Stimulated activated CD8-positive, alpha-beta memory T cell treated with anti-CD3 and anti-CD28 coated beads, Interleukin-12 subunit alpha, Interleukin-12 subunit beta, amount 100 ng/mL, for 24 hours (primary cell): ENCODE results near the gene ADORA1.

Experiments
- DNase-seq: peaks from one replicate; pipeline ENCODE4 v3.0.0-alpha.2; 2020; ENCODE audit errors: extremely low read depth

ADORA1 gene

DNA sequence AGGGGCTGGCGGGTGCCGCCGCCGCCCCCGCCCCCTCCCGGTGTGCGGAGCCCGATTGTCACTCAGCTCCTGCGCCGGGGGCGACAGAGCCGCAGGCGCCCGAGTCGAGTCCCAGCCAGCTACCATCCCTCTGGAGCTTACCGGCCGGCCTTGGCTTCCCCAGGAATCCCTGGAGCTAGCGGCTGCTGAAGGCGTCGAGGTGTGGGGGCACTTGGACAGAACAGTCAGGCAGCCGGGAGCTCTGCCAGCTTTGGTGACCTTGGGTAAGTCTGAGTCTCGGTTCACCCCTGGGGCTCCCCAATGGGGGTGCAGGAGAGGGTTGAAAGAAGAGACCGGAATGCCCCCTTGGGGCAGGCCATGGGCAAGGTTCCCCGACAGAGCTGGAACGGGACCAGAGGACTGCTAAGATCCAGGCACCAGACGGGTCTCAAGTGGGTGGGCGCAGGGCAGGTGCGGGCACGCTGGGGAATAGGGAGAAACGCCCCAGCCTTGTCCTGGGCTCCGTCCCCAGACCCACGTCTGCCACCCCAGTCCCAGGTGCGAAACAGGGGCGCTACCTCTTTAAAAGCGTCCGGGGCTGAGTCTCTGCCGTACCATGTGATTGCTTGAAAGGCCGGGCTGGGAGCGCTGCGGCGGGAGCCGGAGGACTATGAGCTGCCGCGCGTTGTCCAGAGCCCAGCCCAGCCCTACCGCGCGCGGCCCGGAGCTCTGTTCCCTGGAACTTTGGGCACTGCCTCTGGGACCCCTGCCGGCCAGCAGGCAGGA, at the start of gene ADORA1:
TSS of gene ADORA1 (plus strand) at position 61 of the 765 bp plus-strand sequence. CDS start 1,116 bp downstream, outside the sequence.
- DNase-seq = no peak

DNA sequence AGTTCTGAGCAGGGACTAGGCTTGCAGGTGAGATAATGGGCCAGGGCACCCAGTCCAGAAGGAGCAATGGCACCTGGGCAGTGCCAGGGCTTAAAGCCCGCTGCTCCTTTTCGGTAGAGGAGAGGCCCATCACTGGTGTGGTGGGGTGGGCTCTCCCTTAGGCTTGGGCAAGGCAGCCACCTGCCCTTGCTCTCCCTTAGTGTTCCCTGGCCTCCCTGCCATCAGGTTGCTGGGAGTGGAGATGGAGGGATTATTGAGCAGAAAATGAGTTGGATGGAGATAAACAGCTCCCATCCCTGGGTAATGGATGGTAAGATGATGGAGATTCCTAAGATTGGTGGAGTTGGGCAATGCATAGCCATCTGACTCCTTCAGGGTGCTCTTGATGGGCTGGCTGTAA, 49.6 kb upstream of the ADORA1 start:
- no peak for DNase-seq

DNA sequence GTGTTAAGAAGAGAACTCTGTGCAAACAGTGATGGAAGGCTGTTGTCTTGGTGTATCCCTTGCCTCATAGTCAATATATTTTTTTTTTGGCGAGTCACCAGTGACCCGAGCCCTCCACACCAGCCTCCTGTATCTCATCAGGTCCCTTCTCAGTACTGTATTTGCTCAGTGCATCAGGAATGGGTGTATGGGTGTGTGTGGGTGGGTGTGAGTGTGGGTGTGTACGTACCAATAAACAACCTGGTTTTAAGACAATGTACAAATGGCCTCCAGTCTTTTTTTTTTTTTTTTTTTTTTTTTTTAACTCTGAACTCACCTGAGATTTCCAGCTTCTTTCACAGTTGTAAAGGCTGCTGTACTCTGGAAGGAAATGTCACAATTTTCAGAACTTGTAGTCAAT, 49.0 kb upstream of the ADORA1 start:
- DNase-seq = no peak

GRCh38 chr1:203080456-203080855, 47.1 kb upstream of the ADORA1 start:
- DNase-seq = no peak

DNA sequence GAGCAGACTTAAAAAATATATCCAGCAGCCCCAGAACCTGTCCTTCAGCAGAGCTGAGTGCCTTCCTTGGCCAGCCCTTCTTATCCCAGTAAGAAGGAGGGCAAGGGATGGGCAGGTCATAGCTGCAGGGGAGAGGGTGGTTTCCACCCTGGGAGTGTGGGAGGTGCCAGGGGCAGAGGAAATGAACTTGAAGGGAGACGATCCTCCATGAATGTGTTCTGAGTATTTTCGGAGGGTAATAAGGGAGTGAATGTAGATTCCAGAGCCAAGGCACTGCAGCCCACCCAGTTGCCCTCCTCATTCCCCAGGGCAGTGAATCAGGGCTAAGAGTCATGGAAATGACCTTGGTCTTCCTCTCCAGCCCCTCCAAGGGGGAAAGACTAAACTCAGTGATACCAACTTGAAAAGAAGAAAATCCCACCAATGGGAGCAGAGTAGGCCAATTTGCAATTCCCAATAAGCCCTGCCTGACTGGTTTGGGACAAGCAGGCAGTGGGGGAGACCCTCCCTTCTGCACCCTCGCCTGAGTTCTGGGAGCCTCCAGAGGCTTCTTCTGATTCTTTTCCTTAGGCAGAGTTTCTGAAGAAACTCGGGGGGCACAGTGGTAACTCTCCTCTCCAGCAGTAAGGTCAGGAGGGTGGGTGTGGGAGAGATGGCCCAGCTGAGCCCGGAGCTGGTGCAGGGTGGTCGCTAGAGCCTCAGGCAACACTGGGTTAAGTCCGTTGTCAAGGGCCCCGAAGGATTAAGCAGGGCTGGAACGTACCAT, 45.9 kb upstream of the ADORA1 start:
- no peak for DNase-seq

DNA sequence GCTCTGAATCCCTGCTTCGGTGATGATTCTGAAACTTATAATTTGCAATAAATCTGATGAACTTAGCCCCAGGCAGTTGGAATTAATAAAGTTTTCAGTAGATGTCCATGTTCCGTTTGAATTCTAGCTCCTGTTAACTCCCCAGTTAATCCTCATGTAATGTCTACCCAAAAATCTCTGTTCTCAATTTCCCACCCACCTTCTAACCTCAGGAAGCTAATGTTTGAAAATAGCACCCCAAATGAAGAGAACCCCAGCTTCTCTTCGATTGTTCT, 45.4 kb upstream of the ADORA1 start:
- no peak for DNase-seq

DNA sequence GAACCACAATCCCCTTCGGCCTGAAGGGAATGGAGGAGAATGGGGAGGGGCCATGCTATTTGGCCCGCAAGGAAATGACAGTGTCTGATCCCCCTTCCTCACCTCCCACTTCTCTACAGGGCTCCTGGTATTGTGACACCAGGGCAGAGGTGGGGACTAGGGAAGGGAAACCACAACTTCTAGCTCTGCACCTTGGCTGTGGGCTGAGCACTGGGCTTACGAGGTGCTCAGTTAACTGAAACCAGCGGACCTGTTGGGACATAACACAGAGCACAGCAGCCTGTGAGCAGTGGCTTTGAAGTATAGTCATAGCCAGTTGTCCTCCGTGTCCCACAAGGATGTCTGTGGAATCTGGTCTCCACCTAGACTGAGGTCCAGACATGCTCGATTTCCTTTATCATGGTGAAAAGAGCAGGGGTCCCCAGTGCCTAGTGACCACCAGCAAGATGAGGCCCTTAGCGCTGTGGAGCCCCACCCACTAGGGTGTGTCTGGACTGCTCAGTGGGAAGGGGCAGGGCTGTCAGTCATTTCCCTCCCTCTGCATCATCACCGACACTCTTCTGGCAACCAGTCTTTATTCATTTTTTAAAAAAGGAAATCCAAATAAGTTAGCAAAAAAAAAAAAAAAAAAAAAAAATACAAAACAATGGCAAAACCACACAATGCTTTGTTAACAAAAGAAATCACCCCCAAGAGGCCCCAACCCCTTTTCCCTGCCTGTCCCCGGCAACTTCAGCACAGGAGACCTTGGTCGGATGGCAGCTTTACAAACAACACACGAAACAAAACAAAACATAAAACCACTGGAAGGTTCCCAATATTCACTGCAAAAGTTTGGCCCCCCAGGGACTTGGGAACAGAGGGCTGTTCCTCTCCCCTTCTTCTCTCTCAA, 44.7 kb upstream of the ADORA1 start:
- no peak for DNase-seq

GRCh38 chr1:203083463-203083921, 44.0 kb upstream of the ADORA1 start:
- DNase-seq = no peak

DNA sequence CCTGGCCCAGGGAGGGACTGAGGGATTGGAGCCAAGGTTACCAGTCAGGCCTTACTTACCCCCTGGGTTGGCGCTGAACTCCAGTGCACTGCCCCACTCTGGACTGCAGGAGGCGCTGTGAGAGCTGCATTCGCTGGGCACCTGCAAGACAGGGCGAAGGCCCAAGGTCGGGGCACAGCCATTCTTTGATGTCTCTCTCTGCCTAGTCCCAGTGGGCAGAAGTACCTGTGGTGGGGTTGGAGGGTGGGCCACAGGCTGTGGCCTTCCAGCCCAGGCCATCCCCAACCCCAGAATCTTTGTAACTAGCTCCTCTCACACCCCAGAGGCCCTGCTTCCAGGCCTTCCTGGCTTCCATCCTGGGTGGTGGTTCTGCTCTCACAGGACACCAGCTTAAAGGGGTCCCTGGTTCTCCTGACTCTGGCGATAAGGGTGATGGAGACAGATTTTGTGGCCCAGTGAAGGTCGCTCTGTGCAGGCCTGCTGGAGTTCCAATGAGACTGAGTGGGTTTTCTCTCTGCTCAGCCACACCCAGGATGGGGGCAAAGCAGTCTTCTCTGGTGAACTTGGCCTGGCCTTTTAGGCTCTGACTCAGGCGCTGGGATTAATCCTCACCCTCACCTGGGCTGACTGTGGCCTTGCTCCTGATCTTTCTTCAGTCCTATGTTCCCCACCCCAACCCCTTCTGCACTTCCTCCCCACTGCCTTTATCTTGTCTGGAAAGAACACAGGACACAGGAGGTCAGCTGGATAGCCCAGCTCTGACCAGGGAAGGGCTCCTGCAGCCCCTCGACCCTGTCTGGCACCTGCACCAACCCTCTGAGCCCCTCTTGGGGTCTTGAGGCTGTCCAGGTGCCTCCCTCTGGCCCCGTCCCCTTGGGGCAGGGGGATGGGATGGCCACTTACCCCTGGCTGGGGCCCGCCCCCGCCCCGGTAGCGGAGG, 42.7 kb upstream of the ADORA1 start:
- no peak for DNase-seq

- no peak for DNase-seq
These were observed 41.8 kb upstream of the ADORA1 start, which contains the start of gene MYOG for GRCh38 chr1:203085528-203086406. Gene MYOG (minus strand): TSS chr1:203086012. CDS start chr1:203085961, 51 bp downstream.

GRCh38 chr1:203086992-203087763, 40.3 kb upstream of the ADORA1 start:
- DNase-seq = no peak

DNA sequence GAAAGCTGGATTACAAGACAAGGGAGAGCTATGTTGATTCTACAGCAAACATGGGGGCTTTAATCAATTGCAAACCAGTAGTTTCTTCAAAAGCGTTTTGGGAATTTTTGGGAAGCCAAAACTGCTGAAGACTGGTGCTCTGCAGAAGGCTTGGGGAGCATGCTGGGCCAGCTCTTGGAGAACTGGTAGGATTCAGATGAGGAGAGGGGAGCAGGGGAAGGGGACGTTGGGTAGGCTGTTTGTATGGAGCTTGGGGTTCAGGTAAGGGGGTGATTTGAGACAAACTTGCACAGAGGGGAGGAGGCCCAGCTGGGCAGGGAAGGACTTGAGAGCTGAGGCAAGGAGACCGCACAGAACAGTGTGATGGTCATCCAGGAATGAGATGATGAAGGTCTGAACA, 39.1 kb upstream of the ADORA1 start:
- DNase-seq = no peak

GRCh38 chr1:203089001-203089650, 38.4 kb upstream of the ADORA1 start:
- DNase-seq = no peak

GRCh38 chr1:203089651-203090045, 37.9 kb upstream of the ADORA1 start:
- DNase-seq = no peak

- no peak for DNase-seq
These were observed 36.9 kb upstream of the ADORA1 start for GRCh38 chr1:203090421-203091198.

DNA sequence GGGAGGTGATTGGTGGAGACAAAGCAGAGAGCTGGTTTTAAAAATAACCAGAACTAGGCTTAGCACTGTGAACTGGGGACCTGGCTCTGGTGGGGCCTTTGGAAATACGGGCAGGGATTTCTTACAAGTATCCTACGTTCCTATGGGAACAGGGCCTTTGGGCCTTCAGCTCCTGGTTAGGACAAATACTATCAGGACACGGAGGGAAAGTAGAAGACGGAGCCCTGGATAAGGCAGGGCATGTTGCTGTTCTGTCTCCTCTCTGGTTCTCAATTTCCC, 36.4 kb upstream of the ADORA1 start:
- no peak for DNase-seq

- DNase-seq = no peak
These were observed 35.7 kb upstream of the ADORA1 start for GRCh38 chr1:203091761-203092330.
